Activated naive CD8-positive, alpha-beta T cell treated with anti-CD3 and anti-CD28 coated beads, Interleukin-2, amount 10 ng/mL, durations not matched to agents 7 days and 5 days (primary cell): ENCODE data around the gene CHRDL1. TPM values are rescaled to one million over a fixed set of nuclear protein-coding genes. Genes with fewer than 3 reads are reported as not detected.

Experiments used
- ATAC-seq: fragments of 150-1000 bp; cut with Tn5 transposase; one replicate; pipeline ENCODE4 v1.10.0; 2021; ENCODE audit warnings: low read depth, moderate library complexity
- POLR2A ChIA-PET: fragments of 350-600 bp; sonication (Branson Sonifier 250); formaldehyde crosslinking; loops from one replicate; lab custom pipeline; 2021; ENCODE audit warnings: antibody characterized with exemption; lab: Charles Lee
- DNase-seq: peaks from one replicate; pipeline ENCODE4 v3.0.0; 2021
- H3K27ac Mint-ChIP-seq: one replicate; pipeline ENCODE4 v1.8.0; 2022; ENCODE audit warnings: mild to moderate bottlenecking, mixed read lengths
- H3K27me3 Mint-ChIP-seq: one replicate; pipeline ENCODE4 v1.8.0; 2022; ENCODE audit warnings: mild to moderate bottlenecking, moderate library complexity, mixed read lengths
- H3K36me3 Mint-ChIP-seq: one replicate; pipeline ENCODE4 v1.8.0; 2021; ENCODE audit warnings: mild to moderate bottlenecking, mixed read lengths
- H3K4me1 Mint-ChIP-seq: one replicate; pipeline ENCODE4 v1.8.0; 2021; ENCODE audit warnings: mixed read lengths
- H3K4me3 Mint-ChIP-seq: one replicate; pipeline ENCODE4 v1.8.0; 2022; ENCODE audit warnings: mild to moderate bottlenecking, moderate library complexity, mixed read lengths
- H3K9me3 Mint-ChIP-seq: one replicate; pipeline ENCODE4 v1.8.0; 2021; ENCODE audit warnings: mixed read lengths
- total RNA-seq, 2 experiments: library from RNA; stranded (reverse); gene quantifications; one replicate each; pipeline ENCODE4 v1.2.3, GENCODE V29; 2021

The CHRDL1 gene
- total RNA-seq, 2 experiments from 2014 or later: not detected

DNA sequence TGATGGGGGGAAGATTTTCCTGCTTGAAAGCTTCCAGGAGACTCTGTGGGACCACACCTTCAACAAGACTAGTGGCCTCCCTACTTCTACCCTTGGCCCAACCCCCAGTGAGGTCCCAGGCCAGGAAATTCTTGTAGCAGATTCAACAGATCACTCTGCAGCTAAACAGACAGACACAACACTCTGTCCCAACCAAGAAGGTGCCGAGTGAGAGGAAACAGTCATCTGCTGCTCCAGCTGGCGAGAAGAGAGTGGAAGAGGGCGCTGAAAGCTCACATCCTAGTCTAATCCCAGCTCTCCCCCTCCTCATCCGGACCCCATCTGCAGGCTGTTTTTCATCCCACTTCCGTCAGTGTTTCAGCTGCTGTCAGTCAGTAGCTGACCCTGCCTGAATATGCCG is 63.4 kb downstream of the CHRDL1 start:
- ATAC-seq (no peak), DNase-seq (no peak)
- Mint-ChIP-seq H3K4me1 (no peaks in the 10 kb centered on the region), H3K27ac (no peak overlapping the region), H3K36me3 (no peaks in the 10 kb centered on the region), H3K27me3 (peaks cover 2% of the 10 kb centered on the region), H3K9me3 (no peaks in the 10 kb centered on the region), H3K4me3 (no peak overlapping the region)
- POLR2A ChIA-PET: no interaction called here

DNA sequence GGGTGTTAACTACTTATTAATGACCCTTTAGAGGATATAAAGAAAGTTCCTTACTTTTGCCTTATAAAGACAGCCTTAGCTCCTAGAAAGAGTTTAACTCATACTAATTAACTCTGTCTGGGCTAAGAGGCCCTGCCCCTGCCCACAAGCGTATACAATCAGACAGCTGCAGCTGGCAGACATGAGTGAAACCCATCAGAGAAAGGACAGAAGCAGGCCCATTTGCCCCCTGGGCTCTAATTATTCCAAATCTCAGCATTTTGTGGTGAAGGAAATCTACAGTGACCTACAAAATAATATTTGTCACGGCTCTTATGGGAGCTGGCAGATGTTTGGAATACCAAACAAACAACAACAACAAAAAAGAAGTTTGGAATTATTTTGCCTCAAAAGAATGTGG is 71.8 kb downstream of the CHRDL1 start:
- Mint-ChIP-seq H3K4me1 (no peaks in the 10 kb centered on the region), H3K27ac (no peak overlapping the region), H3K9me3 (no peaks in the 10 kb centered on the region), H3K27me3 (no peaks in the 10 kb centered on the region), H3K36me3 (no peaks in the 10 kb centered on the region), H3K4me3 (no peak overlapping the region)
- POLR2A ChIA-PET: no interaction called here
- no peak for DNase-seq
- ATAC-seq: no peak

DNA sequence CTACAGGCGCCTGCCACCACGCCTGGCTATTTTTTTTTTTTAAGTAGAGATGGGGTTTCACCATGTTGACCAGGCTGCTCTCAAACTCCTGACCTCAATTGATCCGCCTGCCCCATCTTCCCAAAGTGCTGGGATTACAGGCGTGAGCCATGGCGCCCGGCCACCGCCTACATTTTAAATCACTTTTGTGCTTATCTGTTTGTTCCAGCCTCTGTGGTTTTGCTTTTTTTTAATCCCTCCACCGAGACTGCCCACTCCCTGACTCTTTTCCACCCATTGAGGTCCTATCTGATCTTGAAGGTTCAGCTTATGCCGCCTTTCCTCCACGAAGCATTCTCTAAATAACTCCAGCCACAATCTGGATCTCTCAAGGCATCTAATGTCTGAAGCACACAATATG is 73.5 kb downstream of the CHRDL1 start:
- H3K36me3 Mint-ChIP-seq: no peaks in the 10 kb centered on the region
- POLR2A ChIA-PET: no interaction called here
- ATAC-seq (no peak), DNase-seq (no peak)
- H3K27ac Mint-ChIP-seq: no peak overlapping the region
- H3K9me3 Mint-ChIP-seq: no peaks in the 10 kb centered on the region
- no peaks in the 10 kb centered on the region for H3K27me3 Mint-ChIP-seq
- no peaks in the 10 kb centered on the region for H3K4me1 Mint-ChIP-seq
- H3K4me3 Mint-ChIP-seq: no peak overlapping the region

- no peak overlapping the region for H3K4me3 Mint-ChIP-seq
- ATAC-seq: no peak
Observed at GRCh38 chrX:110713666-110714065, 82.0 kb downstream of the CHRDL1 start.

DNA sequence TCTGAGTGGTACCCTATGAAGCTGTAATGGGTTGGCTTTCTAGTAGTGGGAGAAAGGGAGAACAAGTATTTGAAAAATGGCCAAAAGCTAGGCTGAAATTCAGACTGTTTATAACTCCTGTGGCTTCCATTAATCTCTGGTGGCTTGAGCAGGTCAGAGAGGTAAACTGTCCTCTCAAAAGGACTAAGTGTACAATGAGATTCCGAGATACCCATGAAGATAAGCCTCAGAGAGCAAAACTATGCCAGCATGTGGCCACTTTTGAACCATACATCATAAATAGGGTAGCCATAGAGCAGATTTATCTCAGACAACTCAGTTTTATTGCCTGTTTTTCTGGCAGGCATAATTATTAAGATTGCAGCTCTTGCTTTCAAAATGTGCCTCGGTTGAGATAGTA is 89.2 kb downstream of the CHRDL1 start:
- no peak for ATAC-seq
- Mint-ChIP-seq H3K9me3 (no peaks in the 10 kb centered on the region), H3K36me3 (no peaks in the 10 kb centered on the region), H3K27me3 (no peaks in the 10 kb centered on the region), H3K4me1 (no peaks in the 10 kb centered on the region), H3K4me3 (no peak overlapping the region), H3K27ac (no peak overlapping the region)
- POLR2A ChIA-PET: no interaction called here
- DNase-seq: no peak

More at GRCh38 chrX:110713666-110714065, 82.0 kb downstream of the CHRDL1 start:
- POLR2A ChIA-PET: no interaction called here
- Mint-ChIP-seq H3K4me1 (no peaks in the 10 kb centered on the region), H3K9me3 (no peaks in the 10 kb centered on the region), H3K27me3 (no peaks in the 10 kb centered on the region), H3K27ac (no peak overlapping the region), H3K36me3 (no peaks in the 10 kb centered on the region)
- no peak for DNase-seq

GRCh38 chrX:110703641-110704040 is 92.0 kb downstream of the CHRDL1 start:
- DNase-seq: no peak
- no peak for ATAC-seq
- H3K36me3 Mint-ChIP-seq: no peaks in the 10 kb centered on the region
- no peaks in the 10 kb centered on the region for H3K27me3 Mint-ChIP-seq
- POLR2A ChIA-PET: no interaction called here
- H3K27ac Mint-ChIP-seq: no peak overlapping the region
- H3K4me3 Mint-ChIP-seq: no peak overlapping the region
- H3K4me1 Mint-ChIP-seq: no peaks in the 10 kb centered on the region
- H3K9me3 Mint-ChIP-seq: no peaks in the 10 kb centered on the region

DNA sequence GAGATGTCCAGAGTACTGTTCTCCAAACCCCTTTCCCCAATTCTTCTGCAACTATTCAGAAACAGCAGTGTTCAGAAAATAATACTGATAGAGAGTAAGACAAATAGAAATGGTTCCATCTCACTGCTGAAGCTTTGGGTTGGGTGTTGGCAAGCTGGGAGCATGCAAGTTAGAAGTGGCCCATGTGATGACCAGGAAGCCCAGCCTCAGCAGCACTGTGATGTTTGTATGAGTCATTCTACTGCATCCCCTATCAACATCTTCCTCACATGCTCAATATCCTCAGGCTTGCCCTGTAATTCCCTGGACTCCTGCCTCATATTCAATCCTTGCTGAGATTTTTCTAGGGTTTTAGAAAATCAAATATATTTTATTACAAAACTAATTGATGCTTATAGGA is 96.5 kb downstream of the CHRDL1 start:
- no peak overlapping the region for H3K27ac Mint-ChIP-seq
- POLR2A ChIA-PET: no interaction called here
- DNase-seq: no peak

DNA sequence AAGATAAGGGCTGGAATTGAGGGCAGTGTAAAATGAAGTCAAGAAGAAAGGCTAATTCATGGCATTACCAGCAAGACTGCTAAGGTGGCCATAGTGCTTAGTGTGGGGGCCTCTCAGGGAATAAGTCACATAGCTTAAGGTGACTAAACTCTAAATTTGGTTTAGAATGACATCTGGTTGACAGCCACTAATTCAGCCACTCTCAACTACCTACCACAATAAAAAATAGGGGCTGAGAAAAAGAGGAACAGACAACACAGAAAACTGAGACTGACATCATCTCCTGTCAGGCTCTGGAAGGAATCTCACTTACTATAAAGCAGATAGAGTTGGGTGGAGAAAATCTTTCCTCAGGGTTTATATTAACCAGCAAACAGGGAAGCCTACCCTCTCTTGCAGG is 96.9 kb downstream of the CHRDL1 start:
- Mint-ChIP-seq H3K36me3 (no peaks in the 10 kb centered on the region), H3K27me3 (no peaks in the 10 kb centered on the region), H3K4me1 (peaks cover 1% of the 10 kb centered on the region), H3K9me3 (no peaks in the 10 kb centered on the region), H3K27ac (no peak overlapping the region), H3K4me3 (no peak overlapping the region)
- no peak for DNase-seq
- POLR2A ChIA-PET: no interaction called here
- no peak for ATAC-seq

More for the DNA sequence above, 96.5 kb downstream of the CHRDL1 start:
- Mint-ChIP-seq H3K4me1 (peaks cover 1% of the 10 kb centered on the region), H3K27me3 (no peaks in the 10 kb centered on the region), H3K36me3 (no peaks in the 10 kb centered on the region), H3K9me3 (no peaks in the 10 kb centered on the region), H3K4me3 (no peak overlapping the region)
- no peak for ATAC-seq

DNA sequence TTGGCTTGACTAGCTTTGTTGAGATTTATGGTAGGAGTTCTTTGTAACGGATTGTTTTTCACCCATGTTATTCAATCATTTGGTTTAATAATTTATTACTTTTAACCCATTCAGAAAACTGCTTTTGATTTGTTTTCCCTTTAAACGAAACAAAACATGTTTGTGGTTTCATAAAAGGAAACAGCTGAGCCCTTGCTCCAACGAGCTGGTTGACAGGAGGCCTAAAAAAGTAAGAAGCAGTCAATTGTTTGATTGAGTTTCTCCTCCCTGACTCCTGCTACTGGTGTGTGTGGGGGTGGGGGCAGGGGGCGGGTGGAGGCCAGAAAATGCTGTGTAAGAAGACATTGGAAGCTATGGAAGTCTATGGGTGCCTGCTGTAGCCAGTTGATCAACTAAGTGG is 102.8 kb downstream of the CHRDL1 start:
- DNase-seq: no peak
- ATAC-seq: no peak
- peaks cover 1% of the 10 kb centered on the region for H3K4me1 Mint-ChIP-seq
- H3K36me3 Mint-ChIP-seq: no peaks in the 10 kb centered on the region
- H3K4me3 Mint-ChIP-seq: no peak overlapping the region
- no peaks in the 10 kb centered on the region for H3K9me3 Mint-ChIP-seq
- no peak overlapping the region for H3K27ac Mint-ChIP-seq
- POLR2A ChIA-PET: no interaction called here
- no peaks in the 10 kb centered on the region for H3K27me3 Mint-ChIP-seq

- Mint-ChIP-seq H3K27me3 (no peaks in the 10 kb centered on the region), H3K36me3 (no peaks in the 10 kb centered on the region), H3K4me1 (no peaks in the 10 kb centered on the region), H3K9me3 (no peaks in the 10 kb centered on the region), H3K4me3 (no peak overlapping the region), H3K27ac (no peak overlapping the region)
- POLR2A ChIA-PET: no interaction called here
- ATAC-seq (no peak), DNase-seq (no peak)
Observed at GRCh38 chrX:110691446-110691845, 104.2 kb downstream of the CHRDL1 start.

DNA sequence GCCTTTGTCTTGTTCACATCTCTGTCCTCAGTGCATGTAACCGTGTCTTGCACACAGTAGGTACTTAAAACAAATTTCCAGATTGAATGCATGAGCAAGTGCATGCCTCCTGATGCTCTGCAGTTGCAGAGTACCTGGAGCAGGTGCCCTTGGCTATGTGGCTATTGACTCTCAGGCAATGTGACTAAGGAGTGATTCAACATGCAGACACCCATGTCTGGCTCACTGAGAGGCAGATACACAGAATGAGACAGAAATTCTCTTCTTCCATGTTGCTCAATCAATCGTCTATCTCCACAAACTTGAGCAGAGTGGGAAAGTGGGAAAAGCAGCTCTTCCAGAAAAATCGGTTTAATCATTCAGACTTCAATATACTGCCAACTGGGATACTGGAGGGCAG is 111.0 kb downstream of the CHRDL1 start:
- Mint-ChIP-seq H3K4me3 (no peak overlapping the region), H3K4me1 (no peaks in the 10 kb centered on the region), H3K27me3 (no peaks in the 10 kb centered on the region), H3K9me3 (no peaks in the 10 kb centered on the region), H3K27ac (no peak overlapping the region), H3K36me3 (no peaks in the 10 kb centered on the region)
- ATAC-seq: no peak
- POLR2A ChIA-PET: no interaction called here
- DNase-seq: no peak

GRCh38 chrX:110683925-110684324 is 111.7 kb downstream of the CHRDL1 start:
- no peak for ATAC-seq

DNA sequence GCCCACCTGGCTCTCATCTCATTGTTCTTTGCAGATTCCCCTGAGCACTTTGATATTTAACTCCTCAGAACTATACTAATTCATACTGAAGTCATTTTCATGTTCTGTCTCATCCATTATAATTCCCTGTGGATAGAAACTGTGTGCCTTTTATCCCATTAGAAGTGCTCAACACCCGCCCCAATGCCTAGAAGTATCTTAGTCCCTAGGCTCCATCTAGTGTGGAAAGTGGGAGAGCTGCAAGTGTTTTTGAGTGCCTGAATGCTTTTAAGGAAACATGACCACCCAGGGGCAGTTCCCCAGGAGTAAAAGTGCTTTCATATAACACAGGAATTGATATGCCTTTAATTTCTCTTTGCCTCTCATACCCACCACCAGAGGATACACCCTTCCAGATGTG is 117.0 kb downstream of the CHRDL1 start:
- Mint-ChIP-seq H3K27me3 (peaks cover 5% of the 10 kb centered on the region), H3K4me3 (no peak overlapping the region), H3K36me3 (no peaks in the 10 kb centered on the region), H3K4me1 (no peaks in the 10 kb centered on the region), H3K27ac (no peak overlapping the region), H3K9me3 (no peaks in the 10 kb centered on the region)
- DNase-seq (no peak), ATAC-seq (no peak)
- POLR2A ChIA-PET: no interaction called here

More at GRCh38 chrX:110683925-110684324, 111.7 kb downstream of the CHRDL1 start:
- Mint-ChIP-seq H3K4me3 (no peak overlapping the region), H3K36me3 (no peaks in the 10 kb centered on the region), H3K27ac (no peak overlapping the region), H3K9me3 (no peaks in the 10 kb centered on the region), H3K27me3 (no peaks in the 10 kb centered on the region), H3K4me1 (no peaks in the 10 kb centered on the region)
- POLR2A ChIA-PET: no interaction called here
- no peak for DNase-seq

DNA sequence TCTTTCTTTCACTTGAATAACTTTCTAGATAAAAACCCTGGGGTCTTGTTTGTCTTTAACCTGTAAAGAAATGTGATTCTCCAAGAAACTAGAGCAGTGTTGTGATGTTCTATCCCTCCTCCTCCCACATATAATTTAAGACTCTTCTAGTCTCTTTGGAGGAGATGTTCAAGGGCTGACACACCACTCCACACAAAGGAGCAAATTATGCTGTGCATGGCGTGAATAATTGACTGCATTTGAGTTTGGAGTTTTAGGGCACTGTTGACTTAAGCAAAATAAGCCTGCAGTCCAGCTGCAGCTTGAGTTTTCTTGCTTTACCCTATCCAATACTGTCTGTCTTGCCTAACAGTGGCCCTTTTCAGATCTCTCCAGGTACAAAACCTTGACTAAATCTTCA is 119.7 kb downstream of the CHRDL1 start:
- DNase-seq: no peak
- POLR2A ChIA-PET: no interaction called here
- peaks cover 5% of the 10 kb centered on the region for H3K27me3 Mint-ChIP-seq
- H3K27ac Mint-ChIP-seq: no peak overlapping the region
- H3K4me1 Mint-ChIP-seq: no peaks in the 10 kb centered on the region
- H3K36me3 Mint-ChIP-seq: no peaks in the 10 kb centered on the region
- no peaks in the 10 kb centered on the region for H3K9me3 Mint-ChIP-seq
- ATAC-seq: no peak
- H3K4me3 Mint-ChIP-seq: no peak overlapping the region
